PC-3 (cell line): ENCODE data around the gene CCDC87.

Source experiments
- CTCF ChIP-seq: fragments of 300-600 bp; sonication (generic); conservative IDR thresholded peaks from 2 replicates; pipeline ENCODE4 v1.5.1; 2017; ENCODE audit warnings: antibody characterized with exemption, low read depth, mild to moderate bottlenecking, low read length
- EZH2 ChIP-seq: fragments of 300-600 bp; sonication (generic); IDR thresholded peaks from one replicate; pipeline ENCODE4 v1.6.1; 2017; ENCODE audit warnings: antibody characterized with exemption, mild to moderate bottlenecking, low read length; ENCODE audit not compliant: unreplicated experiment
- EZH2phosphoT487 ChIP-seq: fragments of 300-600 bp; sonication (generic); IDR thresholded peaks from 2 replicates; pipeline ENCODE4 v1.6.1; 2018; ENCODE audit warnings: mild to moderate bottlenecking, antibody characterized with exemption, low read length, borderline replicate concordance

- TF ChIP-seq EZH2 = no peak
- TF ChIP-seq CTCF = no peak
- TF ChIP-seq EZH2phosphoT487 = no peak
Measured at GRCh38 chr11:66559866-66560676, 32.8 kb downstream of the CCDC87 start.
